ENCODE measurements around the gene LTC4S. TPM values are rescaled to one million over a fixed set of nuclear protein-coding genes. Genes with fewer than 3 reads are reported as not detected.

LTC4S gene
- total RNA-seq, 1 donor from 2014 or later = 4.0 TPM

DNA sequence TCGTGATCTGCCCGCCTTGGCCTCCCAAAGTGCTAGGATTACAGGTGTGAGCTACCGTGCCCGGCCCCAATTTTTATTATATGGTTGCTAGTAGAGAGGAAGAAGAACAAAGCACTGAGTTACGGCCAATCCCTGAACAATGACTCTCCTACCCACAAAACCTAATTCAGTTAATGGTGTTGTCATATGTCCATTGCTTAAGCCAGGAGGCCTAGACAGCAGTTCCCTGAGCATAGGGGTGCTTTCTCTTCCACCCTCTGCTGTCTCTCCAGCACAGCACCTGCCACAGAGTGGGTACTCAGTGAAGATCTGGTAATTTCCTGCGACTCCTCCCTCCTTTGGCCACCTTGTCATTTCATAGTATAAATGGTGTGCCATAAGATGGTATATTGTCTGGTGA is 21.4 kb upstream of the LTC4S start:
- H3K9me3 Mint-ChIP-seq = no peaks in the 10 kb centered on the region

GRCh38 chr5:179773686-179774040 is 20.1 kb upstream of the LTC4S start:
- Mint-ChIP-seq H3K4me3 (no peak overlapping the region), H3K36me3 (peaks cover 23% of the 10 kb centered on the region), H3K4me1 (ENCODE audit: unreplicated experiment) (no peaks in the 10 kb centered on the region), H3K27ac (no peak overlapping the region), H3K9me3 (no peaks in the 10 kb centered on the region), H3K27me3 (no peaks in the 10 kb centered on the region)
- TF ChIP-seq, protein P1, sequence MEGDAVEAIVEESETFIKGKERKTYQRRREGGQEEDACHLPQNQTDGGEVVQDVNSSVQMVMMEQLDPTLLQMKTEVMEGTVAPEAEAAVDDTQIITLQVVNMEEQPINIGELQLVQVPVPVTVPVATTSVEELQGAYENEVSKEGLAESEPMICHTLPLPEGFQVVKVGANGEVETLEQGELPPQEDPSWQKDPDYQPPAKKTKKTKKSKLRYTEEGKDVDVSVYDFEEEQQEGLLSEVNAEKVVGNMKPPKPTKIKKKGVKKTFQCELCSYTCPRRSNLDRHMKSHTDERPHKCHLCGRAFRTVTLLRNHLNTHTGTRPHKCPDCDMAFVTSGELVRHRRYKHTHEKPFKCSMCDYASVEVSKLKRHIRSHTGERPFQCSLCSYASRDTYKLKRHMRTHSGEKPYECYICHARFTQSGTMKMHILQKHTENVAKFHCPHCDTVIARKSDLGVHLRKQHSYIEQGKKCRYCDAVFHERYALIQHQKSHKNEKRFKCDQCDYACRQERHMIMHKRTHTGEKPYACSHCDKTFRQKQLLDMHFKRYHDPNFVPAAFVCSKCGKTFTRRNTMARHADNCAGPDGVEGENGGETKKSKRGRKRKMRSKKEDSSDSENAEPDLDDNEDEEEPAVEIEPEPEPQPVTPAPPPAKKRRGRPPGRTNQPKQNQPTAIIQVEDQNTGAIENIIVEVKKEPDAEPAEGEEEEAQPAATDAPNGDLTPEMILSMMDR (conservative IDR thresholded peaks at IDR 0.05) = no peak
- no peak for DNase-seq (ENCODE audit: extremely low spot score, unreplicated experiment)

More for the DNA sequence above, 21.4 kb upstream of the LTC4S start:
- DNase-seq (ENCODE audit: extremely low spot score, unreplicated experiment) = no peak
- Mint-ChIP-seq H3K36me3 (peaks cover 17% of the 10 kb centered on the region), H3K4me1 (ENCODE audit: unreplicated experiment) (no peaks in the 10 kb centered on the region), H3K27ac (no peak overlapping the region), H3K4me3 (no peak overlapping the region), H3K27me3 (no peaks in the 10 kb centered on the region)
- TF ChIP-seq, protein P1 (conservative IDR thresholded peaks at IDR 0.05) = no peak

DNA sequence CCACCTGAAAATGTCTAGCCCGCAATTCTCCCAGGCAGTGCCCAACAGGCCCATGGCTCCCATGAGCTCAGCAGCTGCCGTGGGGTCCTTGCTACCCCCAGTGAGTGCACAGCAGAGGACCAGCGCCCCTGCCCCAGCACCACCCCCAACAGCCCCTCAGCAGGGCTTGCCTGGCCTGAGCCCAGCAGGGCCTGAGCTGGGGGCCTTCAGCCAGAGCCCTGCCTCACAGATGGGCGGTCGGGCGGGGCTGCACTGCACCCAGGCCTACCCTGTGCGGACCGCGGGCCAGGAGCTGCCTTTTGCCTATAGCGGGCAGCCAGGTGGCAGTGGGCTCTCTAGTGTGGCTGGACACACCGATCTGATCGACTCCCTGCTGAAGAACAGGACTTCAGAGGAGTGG is 19.3 kb upstream of the LTC4S start:
- H3K9me3 Mint-ChIP-seq = no peaks in the 10 kb centered on the region
- TF ChIP-seq, protein P1 (conservative IDR thresholded peaks at IDR 0.05) = no peak
- no peaks in the 10 kb centered on the region for H3K4me1 Mint-ChIP-seq (ENCODE audit: unreplicated experiment)
- DNase-seq (ENCODE audit: extremely low spot score, unreplicated experiment) = no peak
- no peak overlapping the region for H3K4me3 Mint-ChIP-seq
- H3K36me3 Mint-ChIP-seq = peaks cover 19% of the 10 kb centered on the region
- no peak overlapping the region for H3K27ac Mint-ChIP-seq
- H3K27me3 Mint-ChIP-seq = no peaks in the 10 kb centered on the region

DNA sequence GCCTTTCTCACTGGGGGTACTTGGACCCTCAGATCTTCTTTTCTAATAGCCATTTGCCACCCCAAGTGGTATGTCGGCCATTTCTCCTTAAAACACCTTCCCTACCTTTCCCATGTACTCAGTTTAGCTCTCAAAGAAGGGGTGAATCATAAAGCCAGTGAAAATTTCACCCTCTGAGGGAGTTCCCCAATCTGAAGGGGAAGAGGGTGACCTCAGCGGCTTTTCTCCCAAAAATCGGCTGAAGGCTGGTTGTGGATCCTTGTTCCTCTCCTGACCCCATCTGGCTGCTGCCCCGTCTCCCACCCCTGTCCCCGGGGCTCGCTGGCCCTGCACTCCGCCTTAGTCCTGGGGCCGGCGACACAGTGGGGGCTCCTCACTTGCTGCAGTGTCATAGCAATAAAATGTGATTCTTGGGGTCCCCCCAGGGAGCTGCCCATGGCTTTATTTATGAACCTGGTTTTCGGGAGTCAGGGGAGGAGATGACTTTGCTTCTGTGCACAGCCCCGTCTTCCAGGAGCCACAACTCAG is 17.3 kb upstream of the LTC4S start:
- no peak for DNase-seq (ENCODE audit: extremely low spot score, unreplicated experiment)
- Mint-ChIP-seq H3K4me1 (ENCODE audit: unreplicated experiment) (no peaks in the 10 kb centered on the region), H3K4me3 (no peak overlapping the region), H3K9me3 (no peaks in the 10 kb centered on the region), H3K36me3 (peaks cover 15% of the 10 kb centered on the region), H3K27ac (no peak overlapping the region), H3K27me3 (no peaks in the 10 kb centered on the region)
- TF ChIP-seq, protein P1 (conservative IDR thresholded peaks at IDR 0.05) = no peak

DNA sequence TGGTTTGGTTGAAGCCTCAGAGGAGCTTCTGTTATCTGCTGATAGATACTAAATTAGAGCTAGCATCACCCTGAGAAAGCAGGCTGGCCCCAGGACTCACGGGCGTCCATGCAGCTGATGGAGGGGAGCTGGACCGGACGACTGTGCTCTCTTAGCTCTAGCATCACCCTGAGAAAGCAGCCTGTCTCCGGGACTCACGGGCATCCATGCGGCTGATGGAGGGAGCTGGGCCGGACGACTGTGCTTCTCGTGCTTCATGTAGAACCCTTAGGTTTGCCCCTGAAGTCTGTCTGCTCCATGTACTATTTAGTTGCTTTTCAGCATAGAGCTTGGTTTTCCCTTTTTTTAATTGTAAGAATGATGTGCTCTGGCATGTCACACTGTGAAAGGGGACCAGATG is 16.3 kb upstream of the LTC4S start:
- H3K4me3 Mint-ChIP-seq = no peak overlapping the region

More for the DNA sequence above, 16.3 kb upstream of the LTC4S start:
- Mint-ChIP-seq H3K36me3 (peaks cover 13% of the 10 kb centered on the region), H3K27me3 (no peaks in the 10 kb centered on the region), H3K9me3 (no peaks in the 10 kb centered on the region), H3K4me1 (ENCODE audit: unreplicated experiment) (no peaks in the 10 kb centered on the region), H3K27ac (no peak overlapping the region)
- no peak for DNase-seq (ENCODE audit: extremely low spot score, unreplicated experiment)
- TF ChIP-seq, protein P1 (conservative IDR thresholded peaks at IDR 0.05) = no peak
